CD14-positive monocyte (primary cell): ENCODE measurements around the gene ACMSD. TPM values are rescaled to one million over a fixed set of nuclear protein-coding genes. Genes with fewer than 3 reads are reported as not detected.

Source experiments
- DNase-seq, 3 donors: peaks; one replicate each; pipeline ENCODE4 v3.0.0-alpha.2; 2011 to 2022
- H2AFZ ChIP-seq: 2 replicates; pipeline ENCODE4 v1.6.0; 2012; ENCODE audit warnings: mild to moderate bottlenecking, low read depth, low read length, inconsistent platforms; ENCODE audit not compliant: insufficient read depth, poor library complexity, severe bottlenecking
- H3K27ac ChIP-seq, 2 donors: 1 replicate in 1 of 2; 2 replicates in 1 of 2; pipeline ENCODE4 v1.5.1; 2012 to 2013; ENCODE audit warnings: low read length in 2 of 2, control low read depth in 1 of 2, inconsistent platforms in 1 of 2, low read depth in 1 of 2, mild to moderate bottlenecking in 1 of 2
- H3K27me3 ChIP-seq, 2 donors: one replicate each; pipeline versions ENCODE4 v1.6.0 to v1.6.1; 2011 to 2013; ENCODE audit warnings: low read length in 2 of 2; ENCODE audit not compliant: control insufficient read depth in 2 of 2, insufficient read depth in 2 of 2
- H3K36me3 ChIP-seq, 2 donors: replicated peaks in 1 of 2; 1 replicate in 1 of 2; 2 replicates in 1 of 2; pipeline versions ENCODE4 v1.5.1 to v1.6.1; 2012 to 2013; ENCODE audit warnings: low read length in 2 of 2, control low read depth in 1 of 2, inconsistent platforms in 1 of 2, mild to moderate bottlenecking in 1 of 2; ENCODE audit not compliant: insufficient read depth in 2 of 2, control insufficient read depth in 1 of 2
- H3K4me1 ChIP-seq, 2 donors: 1 replicate in 1 of 2; 2 replicates in 1 of 2; pipeline versions ENCODE4 v1.5.1 to v1.6.1; 2012 to 2013; ENCODE audit warnings: low read length in 2 of 2, control low read depth in 1 of 2, inconsistent platforms in 1 of 2, mild to moderate bottlenecking in 1 of 2, moderate library complexity in 1 of 2; ENCODE audit not compliant: insufficient read depth in 2 of 2, control insufficient read depth in 1 of 2
- H3K4me2 ChIP-seq: replicated peaks from 2 replicates; pipeline ENCODE3; 2012; ENCODE audit warnings: low read length, moderate library complexity, mild to moderate bottlenecking; ENCODE audit not compliant: poor library complexity, severe bottlenecking; ENCODE audit errors: extremely low read depth
- H3K4me3 ChIP-seq, 3 experiments: fragments of 200-600 bp in 1 of 3; sonication (generic) in 1 of 3; replicated peaks in 1 of 3; 1 replicate in 2 of 3; 2 replicates in 1 of 3; pipeline ENCODE4 v1.5.1; 2011 to 2013; ENCODE audit warnings: low read length in 3 of 3, mild to moderate bottlenecking in 3 of 3, control low read depth in 2 of 3, low read depth in 2 of 3, inconsistent platforms in 1 of 3, moderate library complexity in 1 of 3
- H3K79me2 ChIP-seq: 2 replicates; pipeline ENCODE4 v1.6.0; 2012; ENCODE audit warnings: mild to moderate bottlenecking, control low read depth, inconsistent platforms, low read length, moderate library complexity; ENCODE audit not compliant: insufficient read depth
- H3K9ac ChIP-seq: 2 replicates; pipeline ENCODE4 v1.6.0; 2017; ENCODE audit warnings: low read length, mild to moderate bottlenecking; ENCODE audit not compliant: insufficient read depth, poor library complexity, severe bottlenecking
- H3K9me3 ChIP-seq, 2 donors: replicated peaks in 1 of 2; 1 replicate in 1 of 2; 2 replicates in 1 of 2; pipeline versions ENCODE4 v1.5.1 to v1.6.1; 2012 to 2013; ENCODE audit warnings: low read length in 2 of 2, control low read depth in 1 of 2; ENCODE audit not compliant: control insufficient read depth in 1 of 2, insufficient read depth in 1 of 2
- H4K20me1 ChIP-seq: 2 replicates; pipeline ENCODE4 v1.6.0; 2012; ENCODE audit warnings: mild to moderate bottlenecking, low read length, control low read depth, moderate library complexity; ENCODE audit not compliant: insufficient read depth
- H3K27ac Mint-ChIP-seq, 7 donors: one replicate each; pipeline ENCODE4 v1.8.0; 2020; ENCODE audit warnings: mild to moderate bottlenecking in 7 of 7, mixed read lengths in 7 of 7, moderate library complexity in 6 of 7, inconsistent platforms in 2 of 7
- H3K27me3 Mint-ChIP-seq, 3 donors: one replicate each; pipeline ENCODE4 v1.8.0; 2021 to 2022; ENCODE audit warnings: low read depth in 3 of 3, mild to moderate bottlenecking in 3 of 3, mixed read lengths in 3 of 3, moderate library complexity in 3 of 3, inconsistent platforms in 1 of 3
- H3K36me3 Mint-ChIP-seq, 2 donors: one replicate each; pipeline ENCODE4 v1.8.0; 2020; ENCODE audit warnings: mixed read lengths in 2 of 2, inconsistent platforms in 1 of 2, mild to moderate bottlenecking in 1 of 2
- H3K4me1 Mint-ChIP-seq: one replicate; pipeline ENCODE4 v1.8.0; 2020; ENCODE audit warnings: mild to moderate bottlenecking, mixed read lengths
- H3K4me3 Mint-ChIP-seq, 2 donors: one replicate each; pipeline ENCODE4 v1.8.0; 2020; ENCODE audit warnings: mild to moderate bottlenecking in 2 of 2, mixed read lengths in 2 of 2, moderate library complexity in 1 of 2
- H3K9me3 Mint-ChIP-seq, 7 donors: one replicate each; pipeline ENCODE4 v1.8.0; 2020 to 2022; ENCODE audit warnings: mixed read lengths in 7 of 7, mild to moderate bottlenecking in 6 of 7, moderate library complexity in 6 of 7, inconsistent platforms in 2 of 7
- WGBS: methylation state at CpG from one replicate; pipeline ENCODE4 v1.1.5; 2013; ENCODE audit warnings: missing lambda C conversion rate; ENCODE audit not compliant: insufficient coverage; 5-methylcytosine and 5-hydroxymethylcytosine counted together
- intact Hi-C, 2 donors: fragments of 100-400 bp; cut with micrococcal nuclease; formaldehyde crosslinking; loops; one replicate each; pipeline versions ENCODE4 v1.15.0 to v1.15.1; 2023
- polyA plus RNA-seq, 3 donors: library from polyadenylated mRNA; depleted of rRNA in 1 of 3; unstranded in 2 of 3; stranded (reverse) in 1 of 3; fragments of 300-500 nt in 2 of 3; fragments of >200 nt in 1 of 3; fragmentation: Illumina TruSeq in 2 of 3; gene quantifications; 1 replicate in 2 of 3; 2 replicates in 1 of 3; pipeline ENCODE4 v1.2.3, GENCODE V29; 2012 to 2021
- TF ChIP-seq, protein P1 (sequence below): fragments of 200-600 bp; IDR thresholded peaks from one replicate; pipeline ENCODE4 v1.8.0; 2022; ENCODE audit warnings: antibody characterized with exemption, mild to moderate bottlenecking

Gene ACMSD
- polyA plus RNA-seq, 3 donors, result not detected

DNA sequence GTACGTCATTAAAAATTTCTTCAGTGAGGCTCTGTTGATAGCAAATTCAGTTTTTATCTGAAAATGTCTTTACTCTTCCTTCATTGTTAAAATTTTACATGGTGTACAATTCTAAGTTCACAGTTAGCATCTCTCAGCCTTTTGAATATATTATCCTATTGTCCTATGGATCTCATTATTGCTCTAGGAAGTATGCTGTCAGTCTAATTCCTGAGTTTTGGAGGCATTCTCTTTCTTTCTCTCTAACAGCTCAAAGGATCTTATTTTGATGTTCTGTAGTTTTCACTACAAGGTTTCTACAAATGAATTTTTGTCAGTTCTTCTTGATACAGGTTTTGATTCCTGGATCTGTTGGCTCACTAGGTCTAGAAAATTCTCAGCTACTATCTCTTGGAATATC lies 2.9 kb upstream of the ACMSD start:
- H3K27me3 ChIP-seq, result no peaks in the 10 kb centered on the region
- H4K20me1 ChIP-seq, result no peaks in the 10 kb centered on the region
- H3K4me3 Mint-ChIP-seq, result no peak overlapping the region
- H3K4me3 ChIP-seq, result no peak overlapping the region
- H3K36me3 Mint-ChIP-seq, result no peaks in the 10 kb centered on the region
- H3K9ac ChIP-seq, result no peak overlapping the region
- DNase-seq, result no peak
- H3K4me1 ChIP-seq, result no peaks in the 10 kb centered on the region
- no peak overlapping the region for H2AFZ ChIP-seq
- H3K27ac ChIP-seq, result no peak overlapping the region
- peaks cover 1 to 2% (median 2%) of the 10 kb centered on the region in 3 donors for H3K27me3 Mint-ChIP-seq
- H3K9me3 Mint-ChIP-seq, result peaks cover 3 to 13% (median 10%) of the 10 kb centered on the region in 7 donors
- no peak overlapping the region for H3K4me2 ChIP-seq
- intact Hi-C loops, result no loop called here
- H3K79me2 ChIP-seq, result no peaks in the 10 kb centered on the region
- H3K9me3 ChIP-seq, result peaks cover 0 to 4% of the 10 kb centered on the region in 2 donors
- H3K27ac Mint-ChIP-seq, result no peak overlapping the region
- WGBS, result no CpG with 5 or more reads among the region's 1 CpG
- H3K4me1 Mint-ChIP-seq, result no peaks in the 10 kb centered on the region
- TF ChIP-seq, protein P1, sequence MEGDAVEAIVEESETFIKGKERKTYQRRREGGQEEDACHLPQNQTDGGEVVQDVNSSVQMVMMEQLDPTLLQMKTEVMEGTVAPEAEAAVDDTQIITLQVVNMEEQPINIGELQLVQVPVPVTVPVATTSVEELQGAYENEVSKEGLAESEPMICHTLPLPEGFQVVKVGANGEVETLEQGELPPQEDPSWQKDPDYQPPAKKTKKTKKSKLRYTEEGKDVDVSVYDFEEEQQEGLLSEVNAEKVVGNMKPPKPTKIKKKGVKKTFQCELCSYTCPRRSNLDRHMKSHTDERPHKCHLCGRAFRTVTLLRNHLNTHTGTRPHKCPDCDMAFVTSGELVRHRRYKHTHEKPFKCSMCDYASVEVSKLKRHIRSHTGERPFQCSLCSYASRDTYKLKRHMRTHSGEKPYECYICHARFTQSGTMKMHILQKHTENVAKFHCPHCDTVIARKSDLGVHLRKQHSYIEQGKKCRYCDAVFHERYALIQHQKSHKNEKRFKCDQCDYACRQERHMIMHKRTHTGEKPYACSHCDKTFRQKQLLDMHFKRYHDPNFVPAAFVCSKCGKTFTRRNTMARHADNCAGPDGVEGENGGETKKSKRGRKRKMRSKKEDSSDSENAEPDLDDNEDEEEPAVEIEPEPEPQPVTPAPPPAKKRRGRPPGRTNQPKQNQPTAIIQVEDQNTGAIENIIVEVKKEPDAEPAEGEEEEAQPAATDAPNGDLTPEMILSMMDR, result no peak
- no peaks in the 10 kb centered on the region for H3K36me3 ChIP-seq

DNA sequence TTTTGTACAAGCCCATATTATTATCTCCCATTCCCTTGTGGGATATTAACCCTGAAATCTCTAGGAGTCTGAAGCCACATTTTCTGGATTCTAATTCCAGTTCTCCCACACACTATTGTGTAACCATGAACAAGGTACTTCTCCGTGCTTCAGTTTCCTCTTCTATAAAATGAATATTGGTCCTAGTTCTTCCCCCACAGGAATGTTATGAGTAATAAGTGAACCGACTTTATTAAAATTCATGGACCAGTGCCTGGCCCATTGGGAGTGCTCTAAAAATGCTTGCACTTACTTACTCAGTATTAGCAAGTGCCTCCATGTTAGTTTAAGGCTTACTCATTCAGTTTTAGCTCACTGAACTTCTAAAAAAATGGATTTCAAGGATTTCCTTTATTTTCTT lies 1.4 kb upstream of the ACMSD start:
- peaks cover 0 to 4% of the 10 kb centered on the region in 2 donors for H3K9me3 ChIP-seq
- no peak overlapping the region for H3K9ac ChIP-seq
- no peaks in the 10 kb centered on the region for H3K36me3 Mint-ChIP-seq
- H3K4me1 Mint-ChIP-seq, result no peaks in the 10 kb centered on the region
- no peaks in the 10 kb centered on the region for H3K27me3 ChIP-seq
- H3K4me3 ChIP-seq, result no peak overlapping the region
- H3K4me2 ChIP-seq, result no peak overlapping the region
- no CpG with 5 or more reads among the region's 2 CpGs for WGBS
- no peak overlapping the region for H2AFZ ChIP-seq
- H3K9me3 Mint-ChIP-seq, result peaks cover 3 to 13% (median 10%) of the 10 kb centered on the region in 7 donors
- intact Hi-C loops, result no loop called here
- H3K4me1 ChIP-seq, result no peaks in the 10 kb centered on the region
- DNase-seq, result no peak
- H3K27me3 Mint-ChIP-seq, result peaks cover 1 to 2% (median 2%) of the 10 kb centered on the region in 3 donors
- H3K27ac Mint-ChIP-seq, result no peak overlapping the region
- TF ChIP-seq, protein P1, result no peak
- H3K79me2 ChIP-seq, result no peaks in the 10 kb centered on the region
- no peaks in the 10 kb centered on the region for H3K36me3 ChIP-seq
- no peak overlapping the region for H3K4me3 Mint-ChIP-seq
- no peak overlapping the region for H3K27ac ChIP-seq
- no peaks in the 10 kb centered on the region for H4K20me1 ChIP-seq
